GM13976 (cell line): ENCODE measurements around the gene CPXM1.
A peak's percentile ranks its signal among the peaks of the same experiment; 100 is the strongest.

Source experiments
- DNase-seq: peaks from one replicate; pipeline ENCODE4 v3.0.0; 2012; ENCODE audit warnings: low spot score
- in situ Hi-C: fragments of 300-500 bp; cut with MboI; formaldehyde crosslinking; loops from one replicate; pipeline ENCODE4 v1.12.0; 2022; ENCODE audit warnings: low sequenced_read_pairs, mixed read lengths, inconsistent platforms; ENCODE audit not compliant: unreplicated experiment
- TF ChIP-seq, protein P1 (sequence below): IDR thresholded peaks from 2 replicates; pipeline ENCODE4 v1.5.1; 2012; ENCODE audit warnings: borderline replicate concordance, mild to moderate bottlenecking; ENCODE audit not compliant: insufficient read depth; ENCODE audit errors: extremely low read depth, missing control alignments, control extremely low read depth

CPXM1 gene

DNA sequence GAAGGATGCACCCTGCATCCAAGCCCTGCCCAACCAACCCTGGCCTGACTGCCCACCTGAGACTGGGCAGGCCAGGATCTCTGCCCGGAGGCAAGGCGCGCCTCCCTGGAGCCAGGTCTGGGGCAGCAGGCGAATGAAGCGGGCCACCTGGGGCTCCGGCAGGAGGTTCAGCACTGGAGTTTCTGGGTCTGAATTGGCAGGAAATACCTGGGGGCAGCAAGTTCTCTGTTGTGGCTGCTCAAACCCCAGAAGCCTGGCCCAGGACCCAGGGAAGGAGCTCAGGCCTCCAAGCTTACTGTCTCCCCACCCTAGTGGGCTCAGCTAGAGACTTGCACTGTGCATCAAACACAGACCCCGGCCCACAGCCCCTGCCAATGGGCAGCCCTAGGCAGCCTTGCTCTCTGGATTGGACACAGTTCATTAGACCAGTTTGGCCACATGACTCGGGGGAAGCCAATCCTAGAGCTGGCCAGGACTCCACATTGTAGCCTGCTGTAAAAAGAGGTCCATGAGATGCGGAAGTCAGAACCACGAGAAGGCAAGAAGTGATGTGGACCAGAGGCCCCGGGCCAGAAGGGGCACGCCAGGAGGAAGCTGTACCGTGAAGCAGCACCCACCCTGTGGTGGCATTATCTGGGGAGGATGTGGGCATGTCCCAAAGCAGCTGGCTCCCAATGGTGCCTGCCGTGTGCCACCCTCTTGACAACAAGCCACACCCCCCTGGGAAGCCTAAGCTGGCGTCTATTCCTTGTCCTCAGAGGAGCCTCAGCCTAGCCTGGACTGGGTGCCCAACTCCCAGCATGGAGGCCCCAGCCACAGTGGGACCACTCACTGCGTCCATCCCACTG, 3.1 kb downstream of the CPXM1 start:
- in situ Hi-C loops = no loop called here
- TF ChIP-seq, protein P1, sequence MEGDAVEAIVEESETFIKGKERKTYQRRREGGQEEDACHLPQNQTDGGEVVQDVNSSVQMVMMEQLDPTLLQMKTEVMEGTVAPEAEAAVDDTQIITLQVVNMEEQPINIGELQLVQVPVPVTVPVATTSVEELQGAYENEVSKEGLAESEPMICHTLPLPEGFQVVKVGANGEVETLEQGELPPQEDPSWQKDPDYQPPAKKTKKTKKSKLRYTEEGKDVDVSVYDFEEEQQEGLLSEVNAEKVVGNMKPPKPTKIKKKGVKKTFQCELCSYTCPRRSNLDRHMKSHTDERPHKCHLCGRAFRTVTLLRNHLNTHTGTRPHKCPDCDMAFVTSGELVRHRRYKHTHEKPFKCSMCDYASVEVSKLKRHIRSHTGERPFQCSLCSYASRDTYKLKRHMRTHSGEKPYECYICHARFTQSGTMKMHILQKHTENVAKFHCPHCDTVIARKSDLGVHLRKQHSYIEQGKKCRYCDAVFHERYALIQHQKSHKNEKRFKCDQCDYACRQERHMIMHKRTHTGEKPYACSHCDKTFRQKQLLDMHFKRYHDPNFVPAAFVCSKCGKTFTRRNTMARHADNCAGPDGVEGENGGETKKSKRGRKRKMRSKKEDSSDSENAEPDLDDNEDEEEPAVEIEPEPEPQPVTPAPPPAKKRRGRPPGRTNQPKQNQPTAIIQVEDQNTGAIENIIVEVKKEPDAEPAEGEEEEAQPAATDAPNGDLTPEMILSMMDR = no peak
- DNase-seq = no peak

DNA sequence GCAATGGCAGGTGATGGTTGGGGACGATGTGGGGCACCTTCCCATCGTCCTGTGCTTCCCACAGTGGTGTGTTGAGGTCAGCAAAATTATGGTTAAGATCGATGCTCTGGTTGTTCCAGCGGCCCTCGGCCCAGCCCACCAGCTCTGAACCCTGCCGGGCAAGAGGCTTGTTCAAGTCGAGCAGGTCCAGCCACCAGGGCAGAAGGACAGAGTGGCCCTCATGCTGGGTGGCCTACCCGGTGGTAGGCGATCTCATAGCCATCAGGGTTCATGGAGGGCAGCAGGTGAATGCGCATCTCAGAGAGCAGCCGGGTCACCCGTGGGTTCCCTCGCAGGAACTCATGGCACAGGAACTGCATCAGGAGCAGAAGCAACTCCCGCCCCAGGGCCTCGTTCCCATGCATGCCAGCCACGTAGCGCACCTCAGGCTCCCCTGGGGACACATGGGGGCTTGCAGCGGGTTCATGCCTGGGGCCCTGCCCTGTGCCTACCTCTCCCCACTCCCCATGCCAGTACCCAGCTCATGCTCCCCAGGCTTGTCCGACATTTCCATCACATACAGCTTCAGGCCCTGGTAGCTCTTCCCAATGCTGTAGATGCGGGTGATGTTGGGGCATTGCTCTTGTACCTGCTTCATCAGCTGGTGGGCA, 4.3 kb downstream of the CPXM1 start:
- peak; percentile 27 for DNase-seq
- TF ChIP-seq, protein P1 = no peak
- in situ Hi-C loops = no loop called here

DNA sequence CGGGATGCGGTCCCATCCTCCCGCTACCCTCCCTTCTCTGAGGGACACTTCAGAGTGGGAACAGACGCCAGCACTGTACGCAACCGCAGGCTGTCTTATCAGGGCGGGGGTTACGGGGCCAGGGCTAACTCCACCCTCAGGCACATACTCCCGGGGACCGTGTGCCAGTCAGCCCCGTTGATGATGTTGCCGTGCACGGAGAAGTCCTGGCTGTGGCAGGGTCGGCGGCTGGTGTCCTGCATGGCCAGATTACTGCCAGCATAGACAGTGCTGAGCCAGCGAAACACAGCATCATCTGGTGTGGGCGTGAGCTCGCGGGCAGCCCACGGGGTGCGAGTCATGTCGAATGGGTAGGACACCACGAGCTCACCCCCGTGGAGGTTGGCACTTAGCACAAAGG, 5.0 kb downstream of the CPXM1 start:
- no peak for DNase-seq
- in situ Hi-C loops = no loop called here
- TF ChIP-seq, protein P1 = no peak

DNA sequence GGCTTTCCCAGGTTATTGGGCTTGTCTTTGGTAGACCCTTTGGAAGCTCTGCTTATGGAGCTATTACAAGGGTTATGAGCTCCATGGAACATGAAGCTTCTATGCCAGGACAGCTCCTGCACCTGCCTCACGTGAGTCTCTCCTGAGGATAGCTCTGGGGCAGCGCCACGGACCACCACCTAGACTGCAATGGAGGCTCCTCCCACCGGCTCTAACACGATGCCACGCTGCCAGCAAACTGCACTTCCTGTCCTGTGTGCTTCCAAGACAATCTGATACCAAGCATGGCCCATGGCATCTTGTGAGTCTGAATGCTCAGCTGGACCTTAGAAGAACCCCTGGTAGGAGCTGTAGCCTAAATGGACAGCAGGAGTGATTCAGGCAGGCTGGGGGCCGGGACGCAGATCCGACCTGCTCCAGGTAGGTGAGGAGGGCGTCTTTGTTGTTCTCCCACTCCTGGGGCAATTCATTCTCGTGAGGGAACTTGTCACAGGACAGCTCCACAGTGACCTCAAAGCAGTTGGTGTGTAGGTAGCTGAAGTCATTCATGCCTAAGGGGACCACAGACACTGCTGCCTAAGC, 5.5 kb downstream of the CPXM1 start:
- in situ Hi-C loops = no loop called here
- TF ChIP-seq, protein P1 = no peak
- no peak for DNase-seq

DNA sequence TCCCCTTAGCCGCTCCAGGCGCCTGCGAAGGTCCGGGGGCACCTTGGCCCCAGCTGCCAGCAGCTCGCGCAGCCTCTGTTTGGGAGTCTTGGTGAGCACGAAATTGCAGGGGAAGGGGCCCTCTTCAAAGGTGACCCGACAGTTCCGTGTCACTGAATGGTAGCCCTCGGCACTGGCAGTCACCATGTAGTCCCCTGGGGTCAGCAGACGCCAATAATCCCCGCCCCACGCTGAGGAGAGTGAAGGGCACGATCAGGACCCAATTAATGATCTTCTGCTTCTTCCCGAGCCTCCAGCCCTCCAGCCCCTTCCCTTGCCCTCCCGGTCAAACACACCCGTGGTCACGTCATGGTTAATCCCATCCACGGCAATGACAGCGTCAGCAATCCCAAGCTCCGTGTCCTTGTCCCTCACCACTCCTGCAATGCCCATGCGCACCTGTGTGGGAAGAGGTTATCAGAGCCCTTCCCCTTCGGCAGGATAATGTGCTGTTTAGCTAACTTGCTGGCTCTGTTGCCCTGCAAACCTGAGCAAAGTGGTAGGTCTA, 6.2 kb downstream of the CPXM1 start:
- in situ Hi-C loops = no loop called here
- DNase-seq = no peak
- TF ChIP-seq, protein P1 = no peak

DNA sequence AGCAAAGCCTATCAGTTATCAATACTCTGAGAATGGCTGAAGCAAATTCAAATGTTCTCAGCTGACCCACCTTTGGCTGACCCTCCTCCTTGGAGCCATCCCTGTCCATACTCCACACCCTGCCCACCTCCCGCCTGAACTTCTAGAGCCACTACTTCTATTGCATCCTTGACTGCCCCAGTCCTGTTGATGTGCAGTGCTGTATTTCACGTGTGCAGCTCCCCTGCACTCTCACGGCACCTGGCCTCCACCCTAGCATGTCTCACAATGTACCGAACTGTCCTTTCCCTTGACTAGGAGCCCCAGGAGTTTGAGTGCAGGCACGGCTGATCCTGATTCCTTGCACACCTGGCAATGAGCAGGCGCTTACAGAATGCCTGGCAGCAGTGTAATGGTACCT, 7.0 kb downstream of the CPXM1 start:
- in situ Hi-C loops = no loop called here
- no peak for DNase-seq
- TF ChIP-seq, protein P1 = no peak
